OCI-LY1 (cell line): Measurements from ENCODE around the gene ACKR3.

ENCODE experiments used
- H2AFZ ChIP-seq: fragments of 200-600 bp; sonication (generic), shearing (Covaris generic); 2 replicates; pipeline ENCODE4 v1.6.0; 2014; ENCODE audit warnings: antibody characterized with exemption, mild to moderate bottlenecking, low read length
- H3F3A ChIP-seq: fragments of 200-600 bp; sonication (generic), shearing (Covaris generic); 2 replicates; pipeline ENCODE4 v1.6.0; 2014; ENCODE audit warnings: mild to moderate bottlenecking, antibody characterized with exemption, low read length, moderate library complexity; ENCODE audit not compliant: insufficient read depth
- H3K27ac ChIP-seq: fragments of 200-600 bp; sonication (generic); 2 replicates; pipeline ENCODE4 v1.5.1; 2014; ENCODE audit warnings: low read length, mixed run types, mild to moderate bottlenecking, low read depth; ENCODE audit not compliant: poor library complexity, severe bottlenecking
- H3K27me3 ChIP-seq: fragments of 200-600 bp; sonication (generic); 2 replicates; pipeline ENCODE4 v1.6.0; 2014; ENCODE audit warnings: antibody characterized with exemption, mild to moderate bottlenecking, low read length, moderate library complexity; ENCODE audit not compliant: insufficient read depth
- H3K36me3 ChIP-seq: fragments of 200-600 bp; sonication (generic); 2 replicates; pipeline ENCODE4 v1.6.1; 2014; ENCODE audit warnings: mild to moderate bottlenecking, antibody characterized with exemption, low read length, moderate library complexity, mixed read lengths; ENCODE audit not compliant: insufficient read depth
- H3K4me1 ChIP-seq: fragments of 200-600 bp; sonication (generic); 2 replicates; pipeline ENCODE4 v1.5.1; 2014; ENCODE audit warnings: mild to moderate bottlenecking, low read length, moderate library complexity; ENCODE audit not compliant: insufficient read depth, severe bottlenecking
- H3K4me2 ChIP-seq: fragments of 200-600 bp; sonication (generic), shearing (Covaris generic); 2 replicates; pipeline ENCODE4 v1.6.1; 2014; ENCODE audit warnings: low read length
- H3K4me3 ChIP-seq: fragments of 200-600 bp; sonication (generic); 2 replicates; pipeline ENCODE4 v1.5.1; 2014; ENCODE audit warnings: low read length, low read depth, mild to moderate bottlenecking, mixed read lengths; ENCODE audit not compliant: poor library complexity, severe bottlenecking
- H3K79me2 ChIP-seq: fragments of 200-600 bp; shearing (Covaris generic); 2 replicates; pipeline ENCODE4 v1.6.1; 2016; ENCODE audit warnings: mixed run types, low read length, mixed read lengths; ENCODE audit not compliant: insufficient read depth
- H3K9ac ChIP-seq: fragments of 200-600 bp; sonication (generic), shearing (Covaris generic); 2 replicates; pipeline ENCODE4 v1.6.1; 2014; ENCODE audit warnings: mild to moderate bottlenecking, low read length, mixed read lengths
- H3K9me2 ChIP-seq: fragments of 200-600 bp; sonication (generic), shearing (Covaris generic); 2 replicates; pipeline ENCODE4 v1.6.1; 2014; ENCODE audit warnings: low read depth, mild to moderate bottlenecking, low read length, mixed read lengths
- H3K9me3 ChIP-seq: fragments of 200-600 bp; shearing (Covaris generic); 2 replicates; pipeline ENCODE4 v1.6.1; 2014; ENCODE audit warnings: low read length, mixed read lengths
- H4K20me1 ChIP-seq: fragments of 200-600 bp; sonication (generic), shearing (Covaris generic); 2 replicates; pipeline ENCODE4 v1.6.0; 2016; ENCODE audit warnings: mild to moderate bottlenecking, low read length; ENCODE audit not compliant: insufficient read depth
- CTCF ChIP-seq: fragments of 200-600 bp; sonication (generic), shearing (Covaris generic); IDR thresholded peaks from 2 replicates; pipeline ENCODE4 v1.5.1; 2017; ENCODE audit warnings: mild to moderate bottlenecking, antibody characterized with exemption, low read length, moderate library complexity, mixed read lengths
- EZH2 ChIP-seq: fragments of 200-600 bp; sonication (generic), shearing (Covaris generic); IDR thresholded peaks from 2 replicates; pipeline ENCODE4 v1.8.0; 2017; ENCODE audit warnings: borderline replicate concordance, mixed run types, mild to moderate bottlenecking, antibody characterized with exemption, low read length, moderate library complexity, mixed read lengths

ACKR3 gene

GRCh38 chr2:236574000-236574399 is 4.4 kb downstream of the ACKR3 start:
- Histone ChIP-seq H3K79me2 (no peaks in the 10 kb centered on the region), H2AFZ (no peak overlapping the region), H3K4me2 (no peak overlapping the region), H3F3A (no peaks in the 10 kb centered on the region), H3K9ac (no peak overlapping the region), H3K36me3 (no peaks in the 10 kb centered on the region), H3K4me1 (no peaks in the 10 kb centered on the region), H3K4me3 (no peak overlapping the region), H3K9me2 (no peaks in the 10 kb centered on the region), H3K27me3 (no peaks in the 10 kb centered on the region), H4K20me1 (no peaks in the 10 kb centered on the region), H3K9me3 (no peaks in the 10 kb centered on the region), H3K27ac (no peak overlapping the region)
- no peak for TF ChIP-seq CTCF
- TF ChIP-seq EZH2 = no peak

GRCh38 chr2:236574424-236575145 is 5.0 kb downstream of the ACKR3 start:
- H3K27ac ChIP-seq = no peak overlapping the region
- no peak overlapping the region for H3K4me3 ChIP-seq
- no peaks in the 10 kb centered on the region for H3F3A ChIP-seq
- TF ChIP-seq CTCF (no peak), EZH2 (no peak)
- H3K9me3 ChIP-seq = no peaks in the 10 kb centered on the region
- no peak overlapping the region for H2AFZ ChIP-seq
- no peaks in the 10 kb centered on the region for H4K20me1 ChIP-seq
- H3K9me2 ChIP-seq = no peaks in the 10 kb centered on the region
- H3K79me2 ChIP-seq = no peaks in the 10 kb centered on the region
- peaks cover 3% of the 10 kb centered on the region for H3K4me1 ChIP-seq
- no peaks in the 10 kb centered on the region for H3K36me3 ChIP-seq
- no peak overlapping the region for H3K9ac ChIP-seq
- H3K4me2 ChIP-seq = no peak overlapping the region
- H3K27me3 ChIP-seq = no peaks in the 10 kb centered on the region

GRCh38 chr2:236575510-236575909 is 5.9 kb downstream of the ACKR3 start:
- no peak for TF ChIP-seq CTCF
- TF ChIP-seq EZH2 = no peak
- H3K9me3 ChIP-seq = no peaks in the 10 kb centered on the region
- H3F3A ChIP-seq = no peaks in the 10 kb centered on the region
- no peak overlapping the region for H3K4me3 ChIP-seq
- no peak overlapping the region for H3K27ac ChIP-seq
- peaks cover 7% of the 10 kb centered on the region for H3K4me1 ChIP-seq
- no peaks in the 10 kb centered on the region for H3K79me2 ChIP-seq
- H3K27me3 ChIP-seq = no peaks in the 10 kb centered on the region; the same call in 1 of the 2 replicates
- no peaks in the 10 kb centered on the region for H3K9me2 ChIP-seq
- no peak overlapping the region for H3K9ac ChIP-seq
- H3K36me3 ChIP-seq = no peaks in the 10 kb centered on the region
- no peak overlapping the region for H2AFZ ChIP-seq
- H3K4me2 ChIP-seq = no peak overlapping the region
- no peaks in the 10 kb centered on the region for H4K20me1 ChIP-seq
